OCI-LY3 (cell line): ENCODE data around the gene GNAQ.

ENCODE experiments used
- EZH2phosphoT487 ChIP-seq: fragments of 200-600 bp; shearing (Covaris generic); IDR thresholded peaks from 2 replicates; pipeline ENCODE4 v1.6.1; 2018; ENCODE audit warnings: antibody characterized with exemption, mixed run types, low read depth
- TF ChIP-seq, protein P1 (sequence below): fragments of 200-600, 300-600 bp; sonication (generic); IDR thresholded peaks from 2 replicates; pipeline ENCODE4 v1.5.1; 2014; ENCODE audit warnings: antibody characterized with exemption, low read length, low read depth

DNA sequence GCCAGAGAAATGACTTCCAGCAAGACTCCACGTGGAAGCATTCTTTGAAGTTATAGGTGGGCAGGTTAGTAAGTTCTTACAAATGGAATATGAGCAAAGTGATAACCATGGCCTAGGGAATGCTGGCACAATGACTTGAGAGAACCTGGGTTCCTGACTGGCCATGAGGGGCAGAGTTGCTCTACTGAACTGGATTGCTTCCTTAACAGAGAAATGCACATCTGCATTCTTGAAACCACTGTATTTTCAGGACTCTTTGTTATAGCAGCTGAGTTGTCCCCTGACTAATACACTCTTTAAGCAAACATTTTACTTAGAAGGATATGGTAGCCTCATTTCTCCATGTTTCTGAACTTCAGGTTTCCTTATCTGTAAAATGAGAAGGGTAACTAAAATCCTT, 275.2 kb downstream of the GNAQ start:
- TF ChIP-seq, protein P1, sequence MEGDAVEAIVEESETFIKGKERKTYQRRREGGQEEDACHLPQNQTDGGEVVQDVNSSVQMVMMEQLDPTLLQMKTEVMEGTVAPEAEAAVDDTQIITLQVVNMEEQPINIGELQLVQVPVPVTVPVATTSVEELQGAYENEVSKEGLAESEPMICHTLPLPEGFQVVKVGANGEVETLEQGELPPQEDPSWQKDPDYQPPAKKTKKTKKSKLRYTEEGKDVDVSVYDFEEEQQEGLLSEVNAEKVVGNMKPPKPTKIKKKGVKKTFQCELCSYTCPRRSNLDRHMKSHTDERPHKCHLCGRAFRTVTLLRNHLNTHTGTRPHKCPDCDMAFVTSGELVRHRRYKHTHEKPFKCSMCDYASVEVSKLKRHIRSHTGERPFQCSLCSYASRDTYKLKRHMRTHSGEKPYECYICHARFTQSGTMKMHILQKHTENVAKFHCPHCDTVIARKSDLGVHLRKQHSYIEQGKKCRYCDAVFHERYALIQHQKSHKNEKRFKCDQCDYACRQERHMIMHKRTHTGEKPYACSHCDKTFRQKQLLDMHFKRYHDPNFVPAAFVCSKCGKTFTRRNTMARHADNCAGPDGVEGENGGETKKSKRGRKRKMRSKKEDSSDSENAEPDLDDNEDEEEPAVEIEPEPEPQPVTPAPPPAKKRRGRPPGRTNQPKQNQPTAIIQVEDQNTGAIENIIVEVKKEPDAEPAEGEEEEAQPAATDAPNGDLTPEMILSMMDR, result peak; percentile 41
- TF ChIP-seq EZH2phosphoT487, result no peak
